Activated T-helper 17 cell treated with anti-CD3 and anti-CD28 coated beads, Interleukin-2, amount 50 U/mL, for 72 hours (primary cell): ENCODE measurements around the gene SPNS2. TPM values are rescaled to one million over a fixed set of nuclear protein-coding genes. Genes with fewer than 3 reads are reported as not detected.

Experiments
- ATAC-seq: fragments of 150-1000 bp; cut with Tn5 transposase; replicated peaks from 2 replicates; pipeline ENCODE4 v1.10.0; 2021; ENCODE audit warnings: mild to moderate bottlenecking, moderate library complexity
- H3K27ac Mint-ChIP-seq: one replicate; pipeline ENCODE4 v1.8.0; 2022; ENCODE audit warnings: mixed read lengths
- H3K27me3 Mint-ChIP-seq: one replicate; pipeline ENCODE4 v1.8.0; 2022; ENCODE audit warnings: mixed read lengths
- H3K36me3 Mint-ChIP-seq: one replicate; pipeline ENCODE4 v1.8.0; 2022; ENCODE audit warnings: low read depth, mild to moderate bottlenecking, mixed read lengths
- H3K4me1 Mint-ChIP-seq: one replicate; pipeline ENCODE4 v1.8.0; 2022; ENCODE audit warnings: mixed read lengths
- H3K4me3 Mint-ChIP-seq: one replicate; pipeline ENCODE4 v1.8.0; 2022; ENCODE audit warnings: mild to moderate bottlenecking, mixed read lengths
- H3K9me3 Mint-ChIP-seq: one replicate; pipeline ENCODE4 v1.8.0; 2022; ENCODE audit warnings: mixed read lengths
- total RNA-seq, 2 donors: library from RNA; stranded (reverse); gene quantifications; one replicate each; pipeline ENCODE4 v1.2.3, GENCODE V29; 2022

SPNS2 gene
- total RNA-seq, 2 donors from 2014 or later, result 0.45 TPM; not detected in 1

DNA sequence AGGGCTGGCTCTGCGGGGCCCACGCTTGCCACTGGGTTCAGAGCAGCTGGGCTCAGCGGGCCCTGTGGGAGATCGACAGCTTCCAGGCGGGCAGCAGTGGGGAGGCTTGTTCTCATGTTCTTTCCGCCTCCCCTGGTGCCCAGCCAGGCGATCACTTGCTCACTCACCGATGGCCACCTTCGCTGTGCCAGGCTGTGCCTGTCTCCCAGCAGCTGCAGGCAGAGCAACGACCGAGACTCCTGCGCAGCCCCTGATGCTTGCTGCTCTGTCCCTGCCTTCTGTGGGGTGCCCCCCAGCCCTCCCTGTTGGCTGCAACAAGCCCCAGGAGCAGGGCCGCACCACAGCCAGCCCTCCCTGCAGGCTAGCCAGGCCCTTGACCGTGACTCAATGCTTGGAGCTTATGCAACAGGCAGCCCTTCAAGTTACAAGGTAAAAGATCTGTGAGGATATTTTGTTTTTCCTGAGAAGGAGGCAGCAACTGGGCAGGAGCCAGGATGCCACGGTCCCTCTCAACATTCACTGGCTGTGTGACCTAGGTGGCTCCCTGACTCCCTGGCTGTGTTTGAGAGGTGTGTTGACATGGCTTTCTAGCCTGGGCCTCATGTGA is 9.6 kb upstream of the SPNS2 start:
- H3K9me3 Mint-ChIP-seq, result no peaks in the 10 kb centered on the region
- no peak overlapping the region for H3K27ac Mint-ChIP-seq
- H3K36me3 Mint-ChIP-seq, result no peaks in the 10 kb centered on the region
- ATAC-seq, result no peak
- H3K27me3 Mint-ChIP-seq, result no peaks in the 10 kb centered on the region
- H3K4me1 Mint-ChIP-seq, result peaks cover 25% of the 10 kb centered on the region
- H3K4me3 Mint-ChIP-seq, result no peak overlapping the region

DNA sequence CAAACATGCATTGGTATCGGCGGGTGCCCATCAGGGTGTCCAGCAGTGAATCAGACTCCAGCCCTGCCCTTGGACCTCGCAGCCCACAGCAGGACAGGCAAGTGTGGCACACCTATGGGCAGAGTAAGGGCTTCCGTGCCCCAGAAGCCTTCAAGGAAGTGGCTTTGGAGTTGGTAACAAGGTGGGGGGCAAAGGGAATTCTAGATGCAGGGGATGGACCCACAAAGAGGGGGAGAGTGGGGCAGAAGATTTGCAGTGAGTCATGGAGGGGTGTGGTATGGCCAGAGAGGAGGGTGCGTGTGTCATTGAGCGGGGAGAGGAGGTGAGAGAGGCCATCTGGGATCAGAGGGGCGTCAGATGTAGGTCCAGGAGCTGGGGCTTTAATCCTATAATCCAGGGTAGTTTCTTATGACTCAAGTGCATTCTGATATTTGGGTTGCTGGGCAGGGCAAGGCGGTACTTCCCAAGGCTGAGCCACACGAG is 8.5 kb upstream of the SPNS2 start:
- peaks cover 21% of the 10 kb centered on the region for H3K4me1 Mint-ChIP-seq
- no peak overlapping the region for H3K27ac Mint-ChIP-seq
- H3K36me3 Mint-ChIP-seq, result no peaks in the 10 kb centered on the region
- no peak for ATAC-seq
- H3K9me3 Mint-ChIP-seq, result no peaks in the 10 kb centered on the region
- H3K4me3 Mint-ChIP-seq, result no peak overlapping the region
- no peaks in the 10 kb centered on the region for H3K27me3 Mint-ChIP-seq

DNA sequence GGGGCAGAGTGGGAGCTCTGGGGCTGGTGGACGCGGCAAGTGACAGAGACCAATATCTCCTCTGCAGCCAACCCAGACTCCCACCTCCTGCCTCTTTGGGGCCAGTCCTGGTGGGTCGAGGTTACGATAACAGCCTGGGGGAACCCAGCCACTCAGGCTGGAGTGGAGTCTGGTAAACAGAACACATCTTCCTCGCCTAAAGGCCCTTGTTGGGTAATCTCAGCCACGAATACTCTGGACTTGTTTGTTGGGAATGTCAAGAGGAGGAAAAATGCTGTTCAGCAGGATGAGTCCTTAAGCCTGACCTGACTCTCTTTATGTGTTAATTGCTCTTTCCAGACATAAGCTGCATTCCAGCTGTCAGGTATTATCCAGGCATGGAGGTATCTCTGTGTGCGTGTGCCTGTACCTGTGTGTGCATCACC is 8.0 kb upstream of the SPNS2 start:
- H3K4me3 Mint-ChIP-seq, result no peak overlapping the region
- no peaks in the 10 kb centered on the region for H3K27me3 Mint-ChIP-seq
- no peaks in the 10 kb centered on the region for H3K9me3 Mint-ChIP-seq
- H3K36me3 Mint-ChIP-seq, result no peaks in the 10 kb centered on the region
- peaks cover 20% of the 10 kb centered on the region for H3K4me1 Mint-ChIP-seq
- no peak for ATAC-seq
- H3K27ac Mint-ChIP-seq, result no peak overlapping the region

GRCh38 chr17:4492721-4493561 is 5.7 kb upstream of the SPNS2 start:
- Mint-ChIP-seq H3K9me3 (no peaks in the 10 kb centered on the region), H3K27me3 (no peaks in the 10 kb centered on the region), H3K27ac (no peak overlapping the region), H3K4me1 (peaks cover 8% of the 10 kb centered on the region), H3K36me3 (no peaks in the 10 kb centered on the region), H3K4me3 (no peak overlapping the region)
- peak; percentile 81 for ATAC-seq

GRCh38 chr17:4497101-4497824 is 1.4 kb upstream of the SPNS2 start:
- no peak for ATAC-seq

GRCh38 chr17:4499431-4500190 is 930 bp downstream of the SPNS2 start:
- H3K9me3 Mint-ChIP-seq, result no peaks in the 10 kb centered on the region
- no peak overlapping the region for H3K27ac Mint-ChIP-seq

More at GRCh38 chr17:4497101-4497824, 1.4 kb upstream of the SPNS2 start:
- Mint-ChIP-seq H3K4me3 (peak overlapping the region; percentile 16), H3K36me3 (no peaks in the 10 kb centered on the region), H3K27me3 (peaks cover 22% of the 10 kb centered on the region), H3K9me3 (no peaks in the 10 kb centered on the region), H3K4me1 (peaks cover 21% of the 10 kb centered on the region), H3K27ac (no peak overlapping the region)

GRCh38 chr17:4500191-4500571 is 1.5 kb downstream of the SPNS2 start:
- no peak for ATAC-seq

More at GRCh38 chr17:4499431-4500190, 930 bp downstream of the SPNS2 start:
- no peaks in the 10 kb centered on the region for H3K36me3 Mint-ChIP-seq
- peak; percentile 19 for ATAC-seq
- peaks cover 21% of the 10 kb centered on the region for H3K4me1 Mint-ChIP-seq
- H3K27me3 Mint-ChIP-seq, result peaks cover 28% of the 10 kb centered on the region
- peak overlapping the region; percentile 67 for H3K4me3 Mint-ChIP-seq

GRCh38 chr17:4501295-4501949 is 2.7 kb downstream of the SPNS2 start:
- Mint-ChIP-seq H3K27me3 (peaks cover 32% of the 10 kb centered on the region), H3K36me3 (no peaks in the 10 kb centered on the region), H3K4me3 (no peak overlapping the region), H3K9me3 (no peaks in the 10 kb centered on the region), H3K4me1 (peaks cover 30% of the 10 kb centered on the region), H3K27ac (no peak overlapping the region)
- ATAC-seq, result no peak

More at GRCh38 chr17:4500191-4500571, 1.5 kb downstream of the SPNS2 start:
- Mint-ChIP-seq H3K27ac (no peak overlapping the region), H3K27me3 (peaks cover 32% of the 10 kb centered on the region), H3K9me3 (no peaks in the 10 kb centered on the region), H3K36me3 (no peaks in the 10 kb centered on the region), H3K4me3 (peak overlapping the region; percentile 67), H3K4me1 (peaks cover 27% of the 10 kb centered on the region)

DNA sequence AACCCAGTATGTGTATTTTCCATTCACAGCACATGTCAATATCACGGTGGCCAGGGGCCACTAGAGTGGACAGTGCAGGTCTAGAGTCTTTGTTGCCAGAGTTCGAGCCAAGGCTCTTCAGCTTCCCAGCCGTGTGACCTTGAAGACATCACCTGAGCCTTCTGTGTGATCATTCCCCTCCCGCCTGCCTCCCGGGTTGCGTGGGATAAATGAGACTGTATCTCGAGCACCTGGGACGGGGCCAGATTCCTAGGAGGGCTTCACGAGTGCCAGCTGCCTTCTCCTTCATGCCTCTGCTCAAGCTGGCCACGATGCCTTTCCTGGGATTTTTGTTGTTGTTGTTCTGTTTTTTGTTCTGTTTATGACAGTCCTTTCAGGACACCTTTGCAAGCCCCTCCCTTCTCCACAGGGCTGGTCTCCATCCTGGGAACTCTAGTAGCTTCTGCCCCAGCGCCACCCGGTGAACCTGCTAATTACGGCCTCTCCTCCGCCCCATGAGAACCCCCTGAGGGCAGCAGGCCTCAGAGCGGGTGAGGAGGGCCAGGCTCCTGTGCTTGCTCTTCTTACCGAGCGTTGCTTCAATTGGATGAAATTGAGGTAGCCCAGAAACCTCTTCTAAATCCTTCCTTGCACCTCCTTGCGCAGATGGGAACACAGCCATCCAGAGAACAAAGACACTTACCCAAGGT is 3.9 kb downstream of the SPNS2 start:
- Mint-ChIP-seq H3K9me3 (no peaks in the 10 kb centered on the region), H3K4me1 (peaks cover 30% of the 10 kb centered on the region), H3K36me3 (no peaks in the 10 kb centered on the region), H3K27me3 (peaks cover 32% of the 10 kb centered on the region), H3K27ac (no peak overlapping the region), H3K4me3 (no peak overlapping the region)
- ATAC-seq, result no peak

- no peak for ATAC-seq
- Mint-ChIP-seq H3K27ac (no peak overlapping the region), H3K36me3 (no peaks in the 10 kb centered on the region), H3K4me1 (peaks cover 30% of the 10 kb centered on the region), H3K9me3 (no peaks in the 10 kb centered on the region), H3K4me3 (no peak overlapping the region), H3K27me3 (peaks cover 32% of the 10 kb centered on the region)
These were observed 4.8 kb downstream of the SPNS2 start for GRCh38 chr17:4503283-4504025.

GRCh38 chr17:4504188-4504587 is 5.5 kb downstream of the SPNS2 start:
- Mint-ChIP-seq H3K9me3 (no peaks in the 10 kb centered on the region), H3K4me1 (peaks cover 37% of the 10 kb centered on the region), H3K4me3 (no peak overlapping the region), H3K36me3 (no peaks in the 10 kb centered on the region), H3K27me3 (peaks cover 32% of the 10 kb centered on the region), H3K27ac (peak overlapping the region; percentile 45)
- ATAC-seq, result peak; percentile 20

- Mint-ChIP-seq H3K27me3 (peaks cover 24% of the 10 kb centered on the region), H3K9me3 (no peaks in the 10 kb centered on the region), H3K27ac (peak overlapping the region; percentile 45), H3K4me3 (peak overlapping the region; percentile 33), H3K36me3 (no peaks in the 10 kb centered on the region), H3K4me1 (peaks cover 34% of the 10 kb centered on the region)
- ATAC-seq, result peak; percentile 59
These were observed 6.5 kb downstream of the SPNS2 start for GRCh38 chr17:4505187-4505586.
